Stimulated activated CD8-positive, alpha-beta memory T cell treated with anti-CD3 and anti-CD28 coated beads, Interleukin-7, amount 100 ng/mL, for 24 hours (primary cell): ENCODE data around the gene HECTD1.
"Not testable (repeated sequence)": the region's sequence is repeated elsewhere in the genome, so short reads cannot be mapped to it uniquely, and the experiment has no call there.

Experiments
- DNase-seq: peaks from one replicate; pipeline ENCODE4 v3.0.0-alpha.2; 2020; ENCODE audit warnings: low read depth

Gene HECTD1

GRCh38 chr14:31207755-31208545, at the start of gene HECTD1:
TSS of gene HECTD1 (minus strand) at chr14:31207793. CDS start at chr14:31205936, 1,857 bp downstream.
- DNase-seq, result peak; percentile 72

GRCh38 chr14:31257244-31257553, 49.6 kb upstream of the HECTD1 start:
- no peak for DNase-seq

GRCh38 chr14:31256534-31257243, 49.1 kb upstream of the HECTD1 start:
- no peak for DNase-seq

- not testable (repeated sequence) for DNase-seq
These were observed 48.3 kb upstream of the HECTD1 start for GRCh38 chr14:31255918-31256317.

GRCh38 chr14:31255286-31255685, 47.7 kb upstream of the HECTD1 start:
- DNase-seq, result no peak

GRCh38 chr14:31253746-31254471, 46.3 kb upstream of the HECTD1 start:
- no peak for DNase-seq

- no peak for DNase-seq
These were observed 45.3 kb upstream of the HECTD1 start for GRCh38 chr14:31252865-31253264.

GRCh38 chr14:31251028-31251958, 43.7 kb upstream of the HECTD1 start:
- DNase-seq, result no peak

GRCh38 chr14:31244626-31245025, 37.0 kb upstream of the HECTD1 start:
- no peak for DNase-seq

GRCh38 chr14:31243860-31244259, 36.3 kb upstream of the HECTD1 start:
- DNase-seq, result no peak

- not testable (repeated sequence) for DNase-seq
These were observed 34.8 kb upstream of the HECTD1 start for GRCh38 chr14:31242161-31242940.

- no peak for DNase-seq
These were observed 34.0 kb upstream of the HECTD1 start for GRCh38 chr14:31241450-31242114.

GRCh38 chr14:31239741-31240140, 32.1 kb upstream of the HECTD1 start:
- DNase-seq, result no peak

- no peak for DNase-seq
These were observed 27.9 kb upstream of the HECTD1 start for GRCh38 chr14:31235462-31235861.

GRCh38 chr14:31232081-31232480, 24.5 kb upstream of the HECTD1 start:
- DNase-seq, result no peak

- DNase-seq, result not testable (repeated sequence)
These were observed 23.7 kb upstream of the HECTD1 start for GRCh38 chr14:31231272-31231671.

GRCh38 chr14:31230573-31230958, 23.0 kb upstream of the HECTD1 start:
- DNase-seq, result no peak

- no peak for DNase-seq
These were observed 22.3 kb upstream of the HECTD1 start for GRCh38 chr14:31229638-31230572.

- no peak for DNase-seq
These were observed 21.4 kb upstream of the HECTD1 start for GRCh38 chr14:31229009-31229408.
